Activated T-cell treated with anti-CD3 and anti-CD28 coated beads, Interleukin-2, amount 50 U/mL, for 48 hours (primary cell): ENCODE measurements around the gene B3GNT8.
"Not testable (repeated sequence)": the region's sequence is repeated elsewhere in the genome, so short reads cannot be mapped to it uniquely, and the experiment has no call there.

ENCODE experiments used
- DNase-seq, 2 experiments: peaks; one replicate each; pipeline ENCODE4 v3.0.0-alpha.2; 2020

Gene B3GNT8

GRCh38 chr19:41426952-41427646 is at the start of gene B3GNT8:
Gene B3GNT8, minus strand, starts transcription at chr19:41427374. Its CDS starts 596 bp downstream, at chr19:41426778.
- peak; percentile 61 to 66 for DNase-seq

GRCh38 chr19:41476583-41476982 is 49.4 kb upstream of the B3GNT8 start:
- no peak for DNase-seq

- DNase-seq: not testable (repeated sequence)
These were observed 36.4 kb upstream of the B3GNT8 start for GRCh38 chr19:41463257-41464256.

DNA sequence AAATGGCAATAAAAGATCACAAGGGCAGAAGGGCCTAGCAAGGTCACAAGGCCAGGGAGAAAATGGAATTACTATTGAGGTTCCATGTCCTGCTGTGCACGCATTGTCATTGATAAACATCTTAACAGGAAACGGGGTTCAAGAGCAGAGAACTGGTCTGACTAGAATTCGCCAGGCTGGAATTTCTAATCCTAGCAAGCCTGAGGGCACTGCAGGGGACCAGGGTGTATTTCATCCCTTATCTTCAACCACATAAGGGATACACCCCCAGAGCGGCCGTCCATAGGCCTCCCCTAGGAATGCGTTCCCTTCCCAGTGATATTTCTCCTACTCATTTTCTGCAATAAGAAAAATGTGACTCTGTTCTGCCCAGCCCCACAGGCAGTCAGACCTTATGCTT is 35.3 kb upstream of the B3GNT8 start:
- no peak for DNase-seq

DNA sequence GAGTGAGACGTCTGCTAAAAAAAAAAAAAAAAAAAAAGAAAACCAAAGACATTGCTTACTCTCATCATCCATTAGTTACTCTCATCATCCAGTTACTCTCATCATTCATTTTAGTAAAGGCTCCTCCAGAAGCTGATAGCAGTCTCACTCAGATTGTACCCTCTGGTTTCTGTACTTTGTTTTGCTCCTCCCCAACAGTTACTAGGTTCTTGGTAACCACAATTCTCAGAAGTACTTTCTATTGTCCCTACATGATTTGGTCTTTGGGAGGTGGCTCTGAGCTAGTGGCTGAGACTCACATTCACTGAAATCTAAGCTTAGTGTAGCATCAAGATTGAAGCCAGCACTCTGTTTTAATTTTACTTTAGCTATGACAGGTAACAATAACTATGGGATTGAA is 30.1 kb upstream of the B3GNT8 start:
- no peak for DNase-seq

DNA sequence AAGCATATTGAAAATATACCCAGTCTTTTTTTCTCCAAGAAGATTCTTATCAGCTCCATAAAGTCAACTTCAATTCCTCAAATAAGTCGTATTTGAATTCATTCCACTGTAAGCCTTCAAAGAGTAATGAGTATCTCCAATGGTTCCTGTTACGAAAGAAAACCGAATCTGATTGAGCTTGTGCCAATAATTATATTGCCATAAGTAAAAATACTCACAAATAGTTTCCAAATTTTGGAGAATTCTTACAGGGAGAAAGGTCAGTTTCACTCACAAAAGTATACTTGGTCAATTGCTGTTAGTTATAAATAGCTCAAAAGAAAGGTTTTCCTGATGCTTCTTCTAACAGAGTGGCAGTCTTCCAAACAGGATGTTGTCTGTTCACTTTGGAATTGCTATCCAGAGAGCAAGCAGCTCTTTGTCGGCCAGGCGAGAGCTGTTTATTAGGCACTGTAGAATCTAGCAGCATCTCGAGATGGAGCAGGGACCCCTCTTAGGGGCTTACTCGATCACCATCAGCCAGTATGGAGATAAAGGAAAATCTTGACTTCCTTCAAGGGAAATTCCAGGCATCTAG is 29.3 kb upstream of the B3GNT8 start:
- DNase-seq: no peak

- DNase-seq: no peak
These were observed 28.8 kb upstream of the B3GNT8 start for GRCh38 chr19:41455936-41456335.

- DNase-seq: no peak
These were observed 25.6 kb upstream of the B3GNT8 start for GRCh38 chr19:41452584-41453275.

- no peak for DNase-seq
These were observed 22.6 kb upstream of the B3GNT8 start for GRCh38 chr19:41449865-41450178.

- DNase-seq: peak; percentile 86
These were observed 22.1 kb upstream of the B3GNT8 start for GRCh38 chr19:41449079-41449864.

DNA sequence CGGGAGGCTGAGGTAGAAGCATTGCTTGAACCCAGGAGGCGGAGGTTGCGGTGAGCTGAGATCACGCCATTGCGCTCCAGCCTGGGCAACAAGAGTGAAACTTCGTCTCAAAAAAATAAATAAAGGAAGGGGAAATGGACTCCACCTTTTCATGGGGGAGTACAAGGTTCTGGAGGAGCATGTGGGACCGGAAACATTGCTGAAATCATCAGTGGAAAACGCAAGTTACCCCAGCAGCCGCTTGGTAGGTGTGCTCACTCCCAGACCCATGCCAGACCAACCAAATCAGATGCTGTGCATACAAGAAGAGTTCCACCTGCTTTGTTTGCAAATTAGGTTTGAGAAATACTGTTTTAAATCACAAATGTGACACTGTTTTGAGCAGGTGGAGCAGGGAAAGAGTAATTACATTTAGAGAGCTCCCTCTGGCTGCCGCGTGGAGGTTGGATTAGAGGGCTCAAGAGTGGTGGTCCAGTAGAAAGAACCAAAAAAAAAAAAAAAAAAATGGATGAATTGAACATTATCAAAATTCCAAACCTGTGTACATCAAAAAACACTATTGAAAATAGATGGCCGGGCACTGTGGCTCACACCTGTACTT is 20.7 kb upstream of the B3GNT8 start:
- peak in 1 of 2 experiments; percentile 13 for DNase-seq

GRCh38 chr19:41445575-41445974 is 18.4 kb upstream of the B3GNT8 start:
- peak; percentile 8 to 9 for DNase-seq

- DNase-seq: peak; percentile 10 to 12
These were observed 16.8 kb upstream of the B3GNT8 start for GRCh38 chr19:41443813-41444455.

DNA sequence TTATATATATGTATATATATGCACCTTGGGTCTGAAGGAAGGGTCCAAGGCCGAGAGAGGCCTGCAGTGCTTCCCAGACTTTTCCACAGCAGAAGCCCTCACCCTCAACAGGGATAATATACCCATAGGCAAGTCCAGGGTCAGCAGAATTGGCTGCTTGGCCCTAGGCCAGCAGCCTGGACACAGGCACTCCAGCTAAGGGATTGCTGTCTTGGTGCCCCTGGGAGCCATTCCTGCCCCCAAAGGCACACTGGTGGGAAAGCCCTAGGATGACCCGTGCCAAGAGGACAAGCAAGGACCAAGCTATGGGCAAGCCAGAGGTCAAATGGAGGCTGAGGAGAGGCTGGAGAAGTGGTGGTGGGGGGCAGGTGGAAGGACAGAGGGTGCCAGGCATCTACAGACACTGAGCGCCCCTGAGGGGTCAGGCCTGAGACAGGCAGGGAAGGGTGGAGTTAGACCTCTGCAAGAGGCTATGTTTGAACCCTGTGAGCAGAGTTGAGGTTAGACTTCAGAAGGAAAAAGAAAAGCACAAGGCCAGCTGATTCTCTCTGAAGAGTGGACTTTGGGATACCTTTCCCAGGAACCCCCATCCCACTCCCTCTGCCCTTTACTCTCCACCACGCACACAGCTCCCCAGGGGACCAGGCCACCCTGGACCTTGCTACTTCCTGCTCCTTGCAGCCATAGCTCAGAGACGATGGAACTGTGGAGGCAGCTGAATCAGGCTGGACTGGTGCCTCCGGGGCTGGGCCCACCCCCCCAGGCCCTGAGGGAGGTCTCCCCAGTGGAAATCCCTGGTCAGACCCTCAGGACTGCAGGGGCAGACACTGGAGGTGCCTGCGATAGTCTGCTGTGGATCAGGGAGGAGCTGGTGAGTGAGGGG is 15.5 kb upstream of the B3GNT8 start, which contains the start of gene ERICH4:
ERICH4 (plus strand) TSS at position 684 of the 883 bp plus-strand sequence; CDS start at position 698, 14 bp downstream.
- peak; percentile 11 to 15 for DNase-seq

DNA sequence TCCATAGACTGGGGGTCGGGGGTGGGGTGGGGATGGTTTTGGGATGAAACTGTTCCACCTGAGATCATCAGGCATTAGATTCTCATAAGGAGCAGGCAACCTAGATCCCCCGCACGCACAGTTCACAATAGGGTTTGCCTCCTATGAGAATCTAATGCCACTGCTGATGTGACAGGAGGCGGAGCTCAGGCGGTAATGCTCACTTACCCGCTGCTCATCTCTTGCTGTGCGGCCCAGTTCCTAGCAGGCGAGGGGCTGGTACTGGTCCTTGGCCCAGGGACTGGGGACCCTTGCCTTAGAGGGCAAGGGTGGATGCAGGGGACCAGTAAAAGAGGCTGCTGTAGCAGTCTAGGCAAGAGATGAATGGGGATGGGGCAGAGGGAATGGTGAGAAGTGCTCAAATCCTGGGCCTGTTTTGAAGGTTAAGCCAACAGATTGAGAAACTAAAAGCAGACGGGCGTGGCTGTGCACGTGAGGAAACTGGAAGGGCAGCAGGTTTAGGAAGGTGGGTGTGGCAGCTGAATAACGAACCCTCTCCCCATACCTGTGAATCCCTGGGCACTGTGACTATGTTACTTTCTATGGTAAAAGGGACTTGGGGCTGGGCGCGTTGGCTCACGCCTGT is 14.3 kb upstream of the B3GNT8 start:
- peak in 1 of 2 experiments; percentile 13 for DNase-seq

- peak; percentile 96 to 97 for DNase-seq
These were observed 12.5 kb upstream of the B3GNT8 start, which contains the start of gene DMAC2 for GRCh38 chr19:41439441-41440222. Gene DMAC2, minus strand, starts transcription at chr19:41439912. Its CDS starts 13 bp downstream, at chr19:41439899.

DNA sequence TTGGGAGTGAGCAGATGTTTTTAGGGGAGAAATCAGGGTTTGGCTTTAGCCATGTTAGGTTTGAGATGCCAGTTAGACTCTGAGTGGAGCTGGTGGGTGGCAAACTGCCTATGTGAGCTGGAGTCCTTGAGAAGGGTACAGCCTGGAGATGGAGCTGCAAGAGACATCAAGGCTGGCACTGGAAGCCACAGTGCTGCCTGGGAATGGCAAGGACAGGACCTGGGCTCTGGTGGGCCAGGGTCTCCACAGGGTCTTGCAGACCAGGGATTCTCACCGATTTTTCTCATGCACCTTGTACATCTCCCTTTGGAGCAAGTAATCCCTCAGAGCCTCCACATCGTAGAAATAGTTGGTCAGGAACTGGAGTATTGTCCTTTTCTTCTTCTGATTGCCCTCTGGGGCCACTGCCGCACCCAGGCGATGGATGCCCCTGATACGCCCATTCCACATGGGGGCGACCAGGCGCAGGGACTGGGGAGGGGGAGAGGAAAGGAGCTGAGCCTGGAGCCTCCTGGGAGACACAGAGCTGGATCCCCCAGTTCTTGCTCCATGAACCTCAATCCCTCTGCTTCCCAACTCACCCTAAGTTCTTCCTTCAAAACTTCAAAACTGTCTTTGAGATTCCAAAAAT is 10.9 kb upstream of the B3GNT8 start:
- no peak for DNase-seq

- DNase-seq: no peak
These were observed 9.4 kb upstream of the B3GNT8 start for GRCh38 chr19:41436674-41436951.
